Activated CD8-positive, alpha-beta memory T cell treated with anti-CD3 and anti-CD28 coated beads for 36 hours (primary cell): ENCODE data around the gene NAALADL2. TPM values are rescaled to one million over a fixed set of nuclear protein-coding genes. Genes with fewer than 3 reads are reported as not detected.

Experiments
- CTCF ChIA-PET: fragments of 350-600 bp; sonication (Branson Sonifier 250); formaldehyde crosslinking; loops from one replicate; lab custom pipeline; 2021; ENCODE audit warnings: antibody characterized with exemption; lab: Charles Lee
- POLR2A ChIA-PET: fragments of 350-600 bp; sonication (Branson Sonifier 250); formaldehyde crosslinking; loops from one replicate; lab custom pipeline; 2021; ENCODE audit warnings: antibody characterized with exemption; lab: Charles Lee
- total RNA-seq, 2 experiments: library from RNA; stranded (reverse); gene quantifications; one replicate each; pipeline ENCODE4 v1.2.3, GENCODE V29; 2021

The NAALADL2 gene
- not detected for total RNA-seq

- POLR2A ChIA-PET: no interaction called here
- CTCF ChIA-PET: no interaction called here
Measured at GRCh38 chr3:174859114-174859735, at the start of gene NAALADL2. Gene NAALADL2 (plus strand): TSS chr3:174859334.

GRCh38 chr3:174810254-174810653 lies 48.9 kb upstream of the NAALADL2 start:
- ChIA-PET POLR2A (no interaction called here), CTCF (no interaction called here)

GRCh38 chr3:174812172-174812862 lies 46.8 kb upstream of the NAALADL2 start:
- CTCF ChIA-PET: no interaction called here

GRCh38 chr3:174815750-174816149 lies 43.4 kb upstream of the NAALADL2 start:
- ChIA-PET CTCF (no interaction called here), POLR2A (no interaction called here)

More at GRCh38 chr3:174812172-174812862, 46.8 kb upstream of the NAALADL2 start:
- POLR2A ChIA-PET: no interaction called here

GRCh38 chr3:174820885-174821284 lies 38.2 kb upstream of the NAALADL2 start:
- ChIA-PET POLR2A (no interaction called here), CTCF (no interaction called here)

GRCh38 chr3:174821477-174821876 lies 37.7 kb upstream of the NAALADL2 start:
- POLR2A ChIA-PET: no interaction called here
- CTCF ChIA-PET: no interaction called here

- POLR2A ChIA-PET: no interaction called here
- CTCF ChIA-PET: no interaction called here
Measured at GRCh38 chr3:174822320-174822719, 36.8 kb upstream of the NAALADL2 start.

- ChIA-PET POLR2A (no interaction called here), CTCF (no interaction called here)
Measured at GRCh38 chr3:174826069-174826468, 33.1 kb upstream of the NAALADL2 start.

GRCh38 chr3:174844746-174845145 lies 14.4 kb upstream of the NAALADL2 start:
- CTCF ChIA-PET: no interaction called here
- POLR2A ChIA-PET: no interaction called here

- ChIA-PET CTCF (no interaction called here), POLR2A (no interaction called here)
Measured at GRCh38 chr3:174846055-174846454, 13.1 kb upstream of the NAALADL2 start.

- CTCF ChIA-PET: no interaction called here
- POLR2A ChIA-PET: no interaction called here
Measured at GRCh38 chr3:174854987-174855386, 4.1 kb upstream of the NAALADL2 start.

- ChIA-PET CTCF (no interaction called here), POLR2A (no interaction called here)
Measured at GRCh38 chr3:174857301-174857700, 1.8 kb upstream of the NAALADL2 start.

- POLR2A ChIA-PET: no interaction called here
- CTCF ChIA-PET: no interaction called here
Measured at GRCh38 chr3:174858353-174858752, 781 bp upstream of the NAALADL2 start.

- ChIA-PET POLR2A (no interaction called here), CTCF (no interaction called here)
Measured at GRCh38 chr3:174859756-174860155, 622 bp downstream of the NAALADL2 start.

- CTCF ChIA-PET: no interaction called here
- POLR2A ChIA-PET: no interaction called here
Measured at GRCh38 chr3:174862101-174862500, 3.0 kb downstream of the NAALADL2 start.

GRCh38 chr3:174862666-174863065 lies 3.5 kb downstream of the NAALADL2 start:
- ChIA-PET CTCF (no interaction called here), POLR2A (no interaction called here)

- CTCF ChIA-PET: no interaction called here
- POLR2A ChIA-PET: no interaction called here
Measured at GRCh38 chr3:174863488-174863887, 4.4 kb downstream of the NAALADL2 start.

- ChIA-PET POLR2A (no interaction called here), CTCF (no interaction called here)
Measured at GRCh38 chr3:174869448-174869847, 10.3 kb downstream of the NAALADL2 start.

- ChIA-PET CTCF (no interaction called here), POLR2A (no interaction called here)
Measured at GRCh38 chr3:174873832-174874657, 14.9 kb downstream of the NAALADL2 start.

- POLR2A ChIA-PET: no interaction called here
- CTCF ChIA-PET: no interaction called here
Measured at GRCh38 chr3:174882789-174883188, 23.7 kb downstream of the NAALADL2 start.
